ENCODE results near the gene MLH3.

Gene MLH3

GRCh38 chr14:75064205-75064567, 12.9 kb upstream of the MLH3 start:
- DNase-seq: no peak

- peak; percentile 90 for DNase-seq
Observed at GRCh38 chr14:75063491-75064204, 12.4 kb upstream of the MLH3 start, which contains the start of gene ACYP1. Gene ACYP1, minus strand, starts transcription at chr14:75064024. Its CDS starts 471 bp downstream, at chr14:75063553.

- no peak for DNase-seq
Observed at GRCh38 chr14:75063013-75063412, 11.7 kb upstream of the MLH3 start.

GRCh38 chr14:75060420-75060819, 9.2 kb upstream of the MLH3 start:
- no peak for DNase-seq

- DNase-seq: no peak
Observed at GRCh38 chr14:75059642-75060041, 8.4 kb upstream of the MLH3 start.

- no peak for DNase-seq
Observed at GRCh38 chr14:75054421-75054820, 3.2 kb upstream of the MLH3 start.

GRCh38 chr14:75053396-75054291, 2.4 kb upstream of the MLH3 start:
- DNase-seq: peak; percentile 44

GRCh38 chr14:75051556-75051899, 261 bp upstream of the MLH3 start:
- no peak for DNase-seq

- DNase-seq: peak; percentile 20
Observed at GRCh38 chr14:75049731-75050201, 1.5 kb downstream of the MLH3 start.

- DNase-seq: no peak
Observed at GRCh38 chr14:75049136-75049535, 2.1 kb downstream of the MLH3 start.

GRCh38 chr14:75048101-75048500, 3.2 kb downstream of the MLH3 start:
- no peak for DNase-seq

GRCh38 chr14:75047506-75047905, 3.8 kb downstream of the MLH3 start:
- DNase-seq: no peak

GRCh38 chr14:75046899-75047298, 4.4 kb downstream of the MLH3 start:
- DNase-seq: no peak

- DNase-seq: no peak
Observed at GRCh38 chr14:75046275-75046674, 5.0 kb downstream of the MLH3 start.

- DNase-seq: no peak
Observed at GRCh38 chr14:75044752-75045151, 6.5 kb downstream of the MLH3 start.

- DNase-seq: no peak
Observed at GRCh38 chr14:75044322-75044721, 6.9 kb downstream of the MLH3 start.

GRCh38 chr14:75042035-75042434, 9.2 kb downstream of the MLH3 start:
- DNase-seq: no peak

GRCh38 chr14:75041613-75042012, 9.7 kb downstream of the MLH3 start:
- no peak for DNase-seq

- no peak for DNase-seq
Observed at GRCh38 chr14:75040959-75041358, 10.3 kb downstream of the MLH3 start.

GRCh38 chr14:75040507-75040906, 10.8 kb downstream of the MLH3 start:
- DNase-seq: no peak

GRCh38 chr14:75032939-75033338, 18.3 kb downstream of the MLH3 start:
- no peak for DNase-seq

GRCh38 chr14:75030147-75030546, 21.1 kb downstream of the MLH3 start:
- DNase-seq: no peak

GRCh38 chr14:75025876-75026275, 25.4 kb downstream of the MLH3 start:
- DNase-seq: no peak

GRCh38 chr14:75025082-75025481, 26.2 kb downstream of the MLH3 start:
- peak; percentile 54 for DNase-seq

Data from MV-4-11 (cell line).